Measurements from ENCODE around the gene ANLN.

- no peak for TF ChIP-seq CTCF (IDR thresholded peaks at IDR 0.05; ENCODE audit: borderline replicate concordance, extremely low read depth, low read length, poor library complexity, severe bottlenecking)
- no peak for TF ChIP-seq EZH2 (IDR thresholded peaks at IDR 0.05; ENCODE audit: borderline replicate concordance, low read depth, low read length, severe bottlenecking)
Measured at GRCh38 chr7:36462551-36463137, 73.0 kb downstream of the ANLN start.

All from DND-41 (cell line).